ENCODE data around the gene COL26A1.
"Not testable (repeated sequence)": the region's sequence is repeated elsewhere in the genome, so short reads cannot be mapped to it uniquely, and the experiment has no call there.

The COL26A1 gene

DNA sequence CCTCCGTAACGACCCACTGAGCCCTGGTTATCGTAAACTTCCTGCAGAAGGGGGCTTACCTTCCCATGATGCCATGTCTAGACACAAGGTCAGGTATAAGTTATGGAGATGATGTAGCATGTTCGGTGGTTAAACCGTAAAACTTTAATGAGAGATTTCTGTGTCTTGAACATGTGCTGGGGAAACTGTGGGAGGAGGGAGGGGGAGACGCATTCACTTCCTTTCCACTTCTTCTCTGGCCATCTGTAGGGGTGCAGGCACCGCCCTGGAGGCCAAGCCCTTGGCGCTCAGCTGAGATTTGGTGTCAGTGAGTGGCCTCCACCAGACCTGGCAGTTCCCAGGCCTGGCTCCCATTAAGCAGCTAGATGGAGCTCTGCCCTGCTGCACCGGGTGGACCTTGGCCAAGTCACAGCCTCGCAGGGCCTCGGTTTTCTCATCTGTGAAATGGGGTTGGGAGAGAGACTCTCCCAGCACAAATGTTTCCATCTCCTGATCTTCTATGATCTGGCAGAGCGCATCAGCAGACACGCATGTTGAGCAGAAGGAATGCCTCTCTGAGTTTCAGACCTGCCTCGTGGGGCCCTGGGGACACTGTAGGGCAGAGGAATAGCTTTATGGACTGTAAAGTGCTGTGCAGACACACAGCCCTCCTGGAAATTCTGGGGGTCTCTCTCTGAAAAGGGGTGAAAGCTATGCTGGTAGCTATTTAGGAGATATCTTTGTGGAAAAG lies 106.0 kb downstream of the COL26A1 start:
- Histone ChIP-seq H3K23ac (ENCODE audit: low read length in 2 of 2) (no peak overlapping the region), H2AK5ac (ENCODE audit: low read length, severe bottlenecking) (no peak overlapping the region), H3K4me2 (ENCODE audit: low read length, poor library complexity, severe bottlenecking) (no peak overlapping the region), H3K36me3 (ENCODE audit: control insufficient read depth in 1 of 2, insufficient read depth in 2 of 2, low read depth in 1 of 2, low read length in 2 of 2) (no peaks in the 10 kb centered on the region), H2BK5ac (ENCODE audit: low read depth, low read length, poor library complexity, severe bottlenecking) (no peak overlapping the region), H2BK120ac (ENCODE audit: low read depth, low read length) (no peak overlapping the region), H3K4me3 (ENCODE audit: insufficient read depth in 1 of 2, low read depth in 1 of 2, low read length in 2 of 2) (no peak overlapping the region), H4K91ac (ENCODE audit: low read length) (no peak overlapping the region), H3K18ac (ENCODE audit: low read depth in 1 of 2, low read length in 2 of 2) (no peak overlapping the region), H3K4ac (ENCODE audit: low read depth in 1 of 2, low read length in 2 of 2) (no peak overlapping the region), H3K27me3 (ENCODE audit: control insufficient read depth in 1 of 2, insufficient read depth in 1 of 2, low read length in 2 of 2) (peaks cover 9 to 50% of the 10 kb centered on the region in 2 experiments), H3K14ac (ENCODE audit: low read length in 2 of 2) (no peak overlapping the region), H4K8ac (ENCODE audit: low read length) (no peak overlapping the region), H3K9ac (ENCODE audit: low read length) (no peak overlapping the region), H2AFZ (ENCODE audit: low read depth, low read length) (no peak overlapping the region), H3K27ac (ENCODE audit: low read length, poor library complexity, severe bottlenecking) (no peak overlapping the region), H3K4me1 (ENCODE audit: control insufficient read depth, insufficient read depth, low read depth, low read length) (peaks cover 5% of the 10 kb centered on the region), H2BK15ac (ENCODE audit: low read depth, poor library complexity, severe bottlenecking) (no peak overlapping the region), H3K79me1 (replicated peaks; ENCODE audit: low read length, poor library complexity, severe bottlenecking) (no peaks in the 10 kb centered on the region), H3K9me3 (ENCODE audit: control insufficient read depth, low read length) (no peaks in the 10 kb centered on the region), H2BK12ac (ENCODE audit: low read length in 2 of 2) (no peak overlapping the region)
- WGBS: 86% methylated on average over 11 of the region's 14 CpGs
- no peak for DNase-seq

DNA sequence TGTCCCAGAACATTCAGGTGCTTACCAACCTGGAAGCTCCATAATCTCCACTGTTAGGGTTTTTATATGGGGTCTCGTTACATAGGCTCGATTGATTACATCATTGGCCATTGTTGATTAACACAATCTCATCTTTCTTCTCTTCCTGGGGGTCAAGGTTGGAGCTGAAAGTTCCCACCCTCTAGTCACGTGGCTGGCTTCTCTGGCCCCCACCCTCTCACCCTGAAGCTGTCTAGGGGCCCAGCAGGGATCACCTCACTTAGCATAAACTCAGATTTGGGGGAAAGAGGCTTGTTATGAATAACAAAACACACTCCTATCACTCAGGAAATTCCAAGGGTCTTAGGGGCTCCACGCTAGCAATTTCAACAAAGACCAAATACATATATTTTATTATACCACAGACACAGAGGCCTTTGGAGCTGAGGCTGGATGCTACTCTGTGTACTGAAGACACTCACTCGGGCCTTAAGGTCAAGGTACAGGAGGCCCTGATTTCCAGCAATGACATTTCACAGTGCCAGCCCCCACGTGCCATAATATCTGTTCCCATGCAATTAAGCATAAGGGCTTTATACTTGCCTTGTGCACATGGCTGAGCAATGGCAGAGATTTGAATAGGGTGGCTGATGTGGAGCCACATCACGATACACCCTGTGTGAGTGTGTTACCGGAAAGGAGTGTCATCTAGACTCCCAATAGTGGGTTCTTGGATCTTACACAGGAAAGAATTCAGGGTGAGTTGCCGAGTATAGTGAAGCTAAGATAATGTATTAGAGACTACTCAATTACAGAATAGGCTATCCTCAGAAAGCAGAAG lies 108.2 kb downstream of the COL26A1 start:
- no peak overlapping the region for H3K9ac ChIP-seq (ENCODE audit: low read length)
- no peak for DNase-seq
- H3K4ac ChIP-seq (ENCODE audit: low read depth in 1 of 2, low read length in 2 of 2): no peak overlapping the region
- no peak overlapping the region for H3K27ac ChIP-seq (ENCODE audit: low read length, poor library complexity, severe bottlenecking)
- 81% methylated on average over 8 of the region's 9 CpGs for WGBS
- H3K79me1 ChIP-seq (replicated peaks; ENCODE audit: low read length, poor library complexity, severe bottlenecking): no peaks in the 10 kb centered on the region
- H3K9me3 ChIP-seq (ENCODE audit: control insufficient read depth, low read length): no peaks in the 10 kb centered on the region
- no peak overlapping the region for H4K8ac ChIP-seq (ENCODE audit: low read length)
- no peaks in the 10 kb centered on the region for H3K36me3 ChIP-seq (ENCODE audit: control insufficient read depth in 1 of 2, insufficient read depth in 2 of 2, low read depth in 1 of 2, low read length in 2 of 2)
- H3K18ac ChIP-seq (ENCODE audit: low read depth in 1 of 2, low read length in 2 of 2): no peak overlapping the region
- H2BK5ac ChIP-seq (ENCODE audit: low read depth, low read length, poor library complexity, severe bottlenecking): no peak overlapping the region
- peaks cover 5% of the 10 kb centered on the region for H3K4me1 ChIP-seq (ENCODE audit: control insufficient read depth, insufficient read depth, low read depth, low read length)
- H3K4me3 ChIP-seq (ENCODE audit: insufficient read depth in 1 of 2, low read depth in 1 of 2, low read length in 2 of 2): no peak overlapping the region
- H3K27me3 ChIP-seq (ENCODE audit: control insufficient read depth in 1 of 2, insufficient read depth in 1 of 2, low read length in 2 of 2): peaks cover 7 to 53% of the 10 kb centered on the region in 2 experiments
- H2BK12ac ChIP-seq (ENCODE audit: low read length in 2 of 2): no peak overlapping the region
- H2BK15ac ChIP-seq (ENCODE audit: low read depth, poor library complexity, severe bottlenecking): no peak overlapping the region
- H2AFZ ChIP-seq (ENCODE audit: low read depth, low read length): no peak overlapping the region
- H3K23ac ChIP-seq (ENCODE audit: low read length in 2 of 2): no peak overlapping the region
- H3K14ac ChIP-seq (ENCODE audit: low read length in 2 of 2): no peak overlapping the region
- no peak overlapping the region for H3K4me2 ChIP-seq (ENCODE audit: low read length, poor library complexity, severe bottlenecking)
- no peak overlapping the region for H2AK5ac ChIP-seq (ENCODE audit: low read length, severe bottlenecking)
- no peak overlapping the region for H4K91ac ChIP-seq (ENCODE audit: low read length)
- no peak overlapping the region for H2BK120ac ChIP-seq (ENCODE audit: low read depth, low read length)

DNA sequence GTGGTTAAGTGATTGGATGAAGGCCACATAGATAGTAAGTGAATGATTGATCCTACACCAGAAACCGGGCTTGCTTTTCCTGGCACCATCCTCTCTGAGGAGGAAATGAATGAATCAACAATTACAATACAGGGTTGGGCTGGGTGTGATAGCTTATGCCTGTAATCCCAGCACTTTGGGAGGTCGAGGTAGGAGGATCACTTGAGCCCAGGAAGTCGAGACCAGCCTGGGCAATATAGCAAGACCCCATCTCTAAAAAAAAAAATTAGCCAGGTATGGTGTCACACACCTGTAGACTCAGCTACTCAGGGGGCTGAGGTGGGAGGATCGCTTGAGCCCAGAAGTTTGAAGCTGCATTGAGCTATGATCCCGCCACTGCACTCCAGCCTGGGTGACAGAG lies 111.5 kb downstream of the COL26A1 start:
- H3K14ac ChIP-seq (ENCODE audit: low read length in 2 of 2): no peak overlapping the region
- H2BK12ac ChIP-seq (ENCODE audit: low read length in 2 of 2): no peak overlapping the region
- H2BK120ac ChIP-seq (ENCODE audit: low read depth, low read length): no peak overlapping the region
- H3K4me2 ChIP-seq (ENCODE audit: low read length, poor library complexity, severe bottlenecking): no peak overlapping the region
- no peak overlapping the region for H2AK5ac ChIP-seq (ENCODE audit: low read length, severe bottlenecking)
- H3K9ac ChIP-seq (ENCODE audit: low read length): no peak overlapping the region
- H2BK15ac ChIP-seq (ENCODE audit: low read depth, poor library complexity, severe bottlenecking): no peak overlapping the region
- H3K79me1 ChIP-seq (replicated peaks; ENCODE audit: low read length, poor library complexity, severe bottlenecking): no peaks in the 10 kb centered on the region
- H3K18ac ChIP-seq (ENCODE audit: low read depth in 1 of 2, low read length in 2 of 2): no peak overlapping the region
- no peak overlapping the region for H3K4me3 ChIP-seq (ENCODE audit: insufficient read depth in 1 of 2, low read depth in 1 of 2, low read length in 2 of 2)
- H3K36me3 ChIP-seq (ENCODE audit: control insufficient read depth in 1 of 2, insufficient read depth in 2 of 2, low read depth in 1 of 2, low read length in 2 of 2): no peaks in the 10 kb centered on the region
- no peak overlapping the region for H2BK5ac ChIP-seq (ENCODE audit: low read depth, low read length, poor library complexity, severe bottlenecking)
- DNase-seq: no peak
- H3K4me1 ChIP-seq (ENCODE audit: control insufficient read depth, insufficient read depth, low read depth, low read length): peaks cover 2% of the 10 kb centered on the region
- H4K8ac ChIP-seq (ENCODE audit: low read length): no peak overlapping the region
- no peak overlapping the region for H3K4ac ChIP-seq (ENCODE audit: low read depth in 1 of 2, low read length in 2 of 2)
- no peak overlapping the region for H3K23ac ChIP-seq (ENCODE audit: low read length in 2 of 2)
- H4K91ac ChIP-seq (ENCODE audit: low read length): no peak overlapping the region
- H3K27ac ChIP-seq (ENCODE audit: low read length, poor library complexity, severe bottlenecking): no peak overlapping the region
- H3K27me3 ChIP-seq (ENCODE audit: control insufficient read depth in 1 of 2, insufficient read depth in 1 of 2, low read length in 2 of 2): peaks cover 0 to 34% of the 10 kb centered on the region in 2 experiments
- peaks cover 18% of the 10 kb centered on the region for H3K9me3 ChIP-seq (ENCODE audit: control insufficient read depth, low read length)
- no peak overlapping the region for H2AFZ ChIP-seq (ENCODE audit: low read depth, low read length)
- 55% methylated on average over 3 of the region's 5 CpGs for WGBS

- Histone ChIP-seq H3K9me3 (ENCODE audit: control insufficient read depth, low read length) (peaks cover 31% of the 10 kb centered on the region), H3K27me3 (ENCODE audit: control insufficient read depth in 1 of 2, insufficient read depth in 1 of 2, low read length in 2 of 2) (peaks cover 3 to 28% of the 10 kb centered on the region in 2 experiments)
- H4K91ac ChIP-seq (ENCODE audit: low read length); H4K8ac ChIP-seq (ENCODE audit: low read length); H2BK12ac ChIP-seq (ENCODE audit: low read length in 2 of 2); H3K14ac ChIP-seq (ENCODE audit: low read length in 2 of 2); DNase-seq; H2BK120ac ChIP-seq (ENCODE audit: low read depth, low read length); H3K36me3 ChIP-seq (ENCODE audit: control insufficient read depth in 1 of 2, insufficient read depth in 2 of 2, low read depth in 1 of 2, low read length in 2 of 2); H3K4me2 ChIP-seq (ENCODE audit: low read length, poor library complexity, severe bottlenecking); H3K4me3 ChIP-seq (ENCODE audit: insufficient read depth in 1 of 2, low read depth in 1 of 2, low read length in 2 of 2); H3K18ac ChIP-seq (ENCODE audit: low read depth in 1 of 2, low read length in 2 of 2); H3K79me1 ChIP-seq (replicated peaks; ENCODE audit: low read length, poor library complexity, severe bottlenecking); H3K9ac ChIP-seq (ENCODE audit: low read length); H3K4me1 ChIP-seq (ENCODE audit: control insufficient read depth, insufficient read depth, low read depth, low read length); H2AFZ ChIP-seq (ENCODE audit: low read depth, low read length); H2AK5ac ChIP-seq (ENCODE audit: low read length, severe bottlenecking); H3K23ac ChIP-seq (ENCODE audit: low read length in 2 of 2); H3K4ac ChIP-seq (ENCODE audit: low read depth in 1 of 2, low read length in 2 of 2); H2BK5ac ChIP-seq (ENCODE audit: low read depth, low read length, poor library complexity, severe bottlenecking); H3K27ac ChIP-seq (ENCODE audit: low read length, poor library complexity, severe bottlenecking); H2BK15ac ChIP-seq (ENCODE audit: low read depth, poor library complexity, severe bottlenecking): not testable (repeated sequence)
- WGBS: 96% methylated on average over 2 of the region's 2 CpGs
Measured at GRCh38 chr7:101475691-101476090, 113.0 kb downstream of the COL26A1 start.

Data from mesenchymal stem cell (in vitro differentiated cells and primary cell).